ENCODE data around the gene IQUB.

DNA sequence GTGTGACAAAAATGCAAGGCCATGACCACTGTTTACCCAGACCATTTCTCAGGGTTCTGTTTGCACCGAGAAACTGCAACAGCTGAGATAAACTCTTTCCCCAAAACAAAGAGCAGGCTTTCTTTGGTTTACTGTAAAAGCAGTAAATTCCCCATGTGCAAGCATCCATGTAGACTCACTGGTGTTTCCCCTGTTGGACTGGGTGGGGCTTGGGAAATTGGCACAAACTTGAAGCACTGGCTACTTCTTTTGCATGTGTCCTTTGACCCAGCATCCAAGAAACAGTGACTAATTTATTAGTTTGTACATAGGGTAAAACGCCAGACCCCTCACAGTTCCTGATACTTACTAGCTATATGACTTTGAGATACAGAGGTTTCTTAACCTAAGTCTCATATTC, 12.3 kb downstream of the IQUB start:
- TF ChIP-seq, protein P1, sequence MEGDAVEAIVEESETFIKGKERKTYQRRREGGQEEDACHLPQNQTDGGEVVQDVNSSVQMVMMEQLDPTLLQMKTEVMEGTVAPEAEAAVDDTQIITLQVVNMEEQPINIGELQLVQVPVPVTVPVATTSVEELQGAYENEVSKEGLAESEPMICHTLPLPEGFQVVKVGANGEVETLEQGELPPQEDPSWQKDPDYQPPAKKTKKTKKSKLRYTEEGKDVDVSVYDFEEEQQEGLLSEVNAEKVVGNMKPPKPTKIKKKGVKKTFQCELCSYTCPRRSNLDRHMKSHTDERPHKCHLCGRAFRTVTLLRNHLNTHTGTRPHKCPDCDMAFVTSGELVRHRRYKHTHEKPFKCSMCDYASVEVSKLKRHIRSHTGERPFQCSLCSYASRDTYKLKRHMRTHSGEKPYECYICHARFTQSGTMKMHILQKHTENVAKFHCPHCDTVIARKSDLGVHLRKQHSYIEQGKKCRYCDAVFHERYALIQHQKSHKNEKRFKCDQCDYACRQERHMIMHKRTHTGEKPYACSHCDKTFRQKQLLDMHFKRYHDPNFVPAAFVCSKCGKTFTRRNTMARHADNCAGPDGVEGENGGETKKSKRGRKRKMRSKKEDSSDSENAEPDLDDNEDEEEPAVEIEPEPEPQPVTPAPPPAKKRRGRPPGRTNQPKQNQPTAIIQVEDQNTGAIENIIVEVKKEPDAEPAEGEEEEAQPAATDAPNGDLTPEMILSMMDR (IDR thresholded peaks at IDR 0.05), result no peak
- TF ChIP-seq POLR2A (IDR thresholded peaks at IDR 0.05), result no peak
- no peak for TF ChIP-seq EP300 (IDR thresholded peaks at IDR 0.05)
- TF ChIP-seq POLR2AphosphoS5 (IDR thresholded peaks at IDR 0.05), result no peak

Measured in sigmoid colon (tissue), 4 donors.